NCI-H2081 treated with DMSO at 0.1 percent for 48 hours (cell line): Measurements from ENCODE around the gene DOCK3.
"Not testable (repeated sequence)": the region's sequence is repeated elsewhere in the genome, so short reads cannot be mapped to it uniquely, and the experiment has no call there.

ENCODE experiments used
- DNase-seq: peaks from one replicate; lab custom pipeline; 2025; lab: John Stamatoyannopoulos, UW

DOCK3 gene

GRCh38 chr3:50890688-50891344, 216.1 kb downstream of the DOCK3 start:
- no peak for DNase-seq

- DNase-seq: not testable (repeated sequence)
These were observed 226.4 kb downstream of the DOCK3 start for GRCh38 chr3:50901097-50901496.

GRCh38 chr3:50912746-50913145, 238.0 kb downstream of the DOCK3 start:
- DNase-seq: no peak

GRCh38 chr3:50913260-50913659, 238.5 kb downstream of the DOCK3 start:
- no peak for DNase-seq

- DNase-seq: not testable (repeated sequence)
These were observed 247.3 kb downstream of the DOCK3 start for GRCh38 chr3:50922071-50922470.

- no peak for DNase-seq
These were observed 249.2 kb downstream of the DOCK3 start for GRCh38 chr3:50923955-50924354.

- DNase-seq: no peak
These were observed 249.9 kb downstream of the DOCK3 start for GRCh38 chr3:50924638-50925037.

GRCh38 chr3:50926868-50927267, 252.1 kb downstream of the DOCK3 start:
- DNase-seq: no peak

GRCh38 chr3:50930371-50931208, 255.9 kb downstream of the DOCK3 start:
- DNase-seq: no peak

GRCh38 chr3:50932918-50933317, 258.2 kb downstream of the DOCK3 start:
- DNase-seq: not testable (repeated sequence)

GRCh38 chr3:50936389-50936788, 261.7 kb downstream of the DOCK3 start:
- no peak for DNase-seq

GRCh38 chr3:50947419-50947818, 272.7 kb downstream of the DOCK3 start:
- DNase-seq: no peak

- no peak for DNase-seq
These were observed 275.9 kb downstream of the DOCK3 start for GRCh38 chr3:50950591-50950990.

GRCh38 chr3:50953825-50954414, 279.2 kb downstream of the DOCK3 start:
- DNase-seq: no peak

GRCh38 chr3:50961386-50961785, 286.7 kb downstream of the DOCK3 start:
- DNase-seq: no peak

- DNase-seq: no peak
These were observed 296.8 kb downstream of the DOCK3 start for GRCh38 chr3:50971487-50971924.

GRCh38 chr3:50972029-50972428, 297.3 kb downstream of the DOCK3 start:
- DNase-seq: no peak

- not testable (repeated sequence) for DNase-seq
These were observed 303.9 kb downstream of the DOCK3 start for GRCh38 chr3:50978586-50978985.

GRCh38 chr3:50978991-50979667, 304.4 kb downstream of the DOCK3 start:
- no peak for DNase-seq

GRCh38 chr3:50982540-50983325, 308.0 kb downstream of the DOCK3 start:
- DNase-seq: no peak

- DNase-seq: no peak
These were observed 309.2 kb downstream of the DOCK3 start for GRCh38 chr3:50983887-50984286.

- no peak for DNase-seq
These were observed 311.2 kb downstream of the DOCK3 start for GRCh38 chr3:50985893-50986292.
